WTC11 (cell line): ENCODE results near the gene DUSP3. TPM values are rescaled to one million over a fixed set of nuclear protein-coding genes. Genes with fewer than 3 reads are reported as not detected.
A peak's percentile ranks its signal among the peaks of the same experiment; 100 is the strongest.

Source experiments
- ATAC-seq: fragments of 200-7000 bp; cut with Tn5 transposase; 2 replicates; pipeline ENCODE4 v1.10.0; 2021; ENCODE audit warnings: mild to moderate bottlenecking, moderate library complexity
- CTCF ChIA-PET: fragments of 300-600 bp; sonication (Branson Sonifier 250); formaldehyde crosslinking; loops from one replicate; lab custom pipeline; 2021; ENCODE audit warnings: antibody characterized with exemption; lab: Charles Lee
- POLR2A ChIA-PET: fragments of 350-600 bp; sonication (Branson Sonifier 250); formaldehyde crosslinking; loops from one replicate; lab custom pipeline; 2021; ENCODE audit warnings: antibody characterized with exemption; lab: Charles Lee
- DNase-seq: peaks from one replicate; pipeline ENCODE4 v3.0.0; 2021; ENCODE audit warnings: low spot score
- H3K27ac Mint-ChIP-seq: 2 replicates; pipeline ENCODE4 v1.8.0; 2021; ENCODE audit warnings: mixed read lengths
- H3K27me3 Mint-ChIP-seq: 2 replicates; pipeline ENCODE4 v1.8.0; 2021; ENCODE audit warnings: low read depth, mild to moderate bottlenecking, moderate library complexity, mixed read lengths
- H3K36me3 Mint-ChIP-seq: 2 replicates; pipeline ENCODE4 v1.8.0; 2021; ENCODE audit warnings: mixed read lengths
- H3K4me1 Mint-ChIP-seq: 2 replicates; pipeline ENCODE4 v1.8.0; 2022; ENCODE audit warnings: mixed read lengths
- H3K4me3 Mint-ChIP-seq: 2 replicates; pipeline ENCODE4 v1.8.0; 2021; ENCODE audit warnings: mild to moderate bottlenecking, moderate library complexity, mixed read lengths
- H3K9me3 Mint-ChIP-seq: 2 replicates; pipeline ENCODE4 v1.8.0; 2021; ENCODE audit warnings: mixed read lengths
- ATF2 ChIP-seq: sonication (generic); formaldehyde crosslinking; IDR thresholded peaks from 2 replicates; pipeline ENCODE4 v1.8.1; 2022; ENCODE audit warnings: low read depth, missing genetic modification reagents, borderline replicate concordance
- ATF3 ChIP-seq: sonication (generic); formaldehyde crosslinking; conservative IDR thresholded peaks from 2 replicates; pipeline ENCODE4 v1.8.1; 2022; ENCODE audit warnings: mild to moderate bottlenecking, missing genetic modification reagents
- E2F1 ChIP-seq: sonication (generic); formaldehyde crosslinking; IDR thresholded peaks from 2 replicates; pipeline ENCODE4 v1.8.0; 2022; ENCODE audit warnings: mild to moderate bottlenecking, missing genetic modification reagents
- E2F4 ChIP-seq: sonication (generic); formaldehyde crosslinking; IDR thresholded peaks from 2 replicates; pipeline ENCODE4 v1.8.1; 2022; ENCODE audit warnings: low read depth, mild to moderate bottlenecking, moderate library complexity, missing genetic modification reagents, borderline replicate concordance
- FOXP4 ChIP-seq: sonication (generic); formaldehyde crosslinking; IDR thresholded peaks from 2 replicates; pipeline ENCODE4 v1.8.0; 2022; ENCODE audit warnings: mild to moderate bottlenecking, missing genetic modification reagents
- GABPB1 ChIP-seq: sonication (generic); formaldehyde crosslinking; IDR thresholded peaks from 2 replicates; pipeline ENCODE4 v1.8.1; 2023; ENCODE audit warnings: mild to moderate bottlenecking, missing genetic modification reagents
- GRHL2 ChIP-seq: fragments of 250-450 bp; sonication (Bioruptor Pico); IDR thresholded peaks from 2 replicates; pipeline ENCODE4 v1.8.0; 2022; ENCODE audit warnings: mild to moderate bottlenecking, moderate library complexity; ENCODE audit not compliant: insufficient replicate concordance, severe bottlenecking
- HMGXB4 ChIP-seq: sonication (generic); formaldehyde crosslinking; IDR thresholded peaks from 2 replicates; pipeline ENCODE4 v1.8.1; 2023; ENCODE audit warnings: mild to moderate bottlenecking, moderate library complexity, missing genetic modification reagents
- MXD4 ChIP-seq: fragments of 250-450 bp; sonication (Bioruptor Pico); IDR thresholded peaks from 2 replicates; pipeline ENCODE4 v1.8.0; 2021; ENCODE audit warnings: mild to moderate bottlenecking, moderate library complexity, borderline replicate concordance
- MYBL2 ChIP-seq: sonication (generic); formaldehyde crosslinking; IDR thresholded peaks from 2 replicates; pipeline ENCODE4 v1.8.1; 2023; ENCODE audit warnings: mild to moderate bottlenecking, moderate library complexity, missing genetic modification reagents
- PRDM15 ChIP-seq: sonication (generic); formaldehyde crosslinking; IDR thresholded peaks from 2 replicates; pipeline ENCODE4 v1.8.0; 2022; ENCODE audit warnings: missing genetic modification reagents
- SMAD3 ChIP-seq: sonication (generic); formaldehyde crosslinking; IDR thresholded peaks from 2 replicates; pipeline ENCODE4 v1.8.0; 2022; ENCODE audit warnings: missing genetic modification reagents, mild to moderate bottlenecking, borderline replicate concordance
- SP1 ChIP-seq: sonication (generic); formaldehyde crosslinking; conservative IDR thresholded peaks from 2 replicates; pipeline ENCODE4 v1.8.1; 2022; ENCODE audit warnings: missing genetic modification reagents
- TEAD1 ChIP-seq: sonication (generic); formaldehyde crosslinking; IDR thresholded peaks from 2 replicates; pipeline ENCODE4 v1.8.0; 2022; ENCODE audit warnings: mild to moderate bottlenecking, missing genetic modification reagents
- total RNA-seq: library from RNA; stranded (reverse); gene quantifications from 3 replicates; pipeline ENCODE4 v1.2.3, GENCODE V29; 2021

Gene DUSP3
- total RNA-seq, 1 experiment from 2014 or later, result 31.5 TPM

- DNase-seq (no peak), ATAC-seq (no peak; the same call in 1 of the 2 replicates)
- H3K27ac Mint-ChIP-seq, result peak overlapping the region; percentile 32; the same call in 1 of the 2 replicates
- peaks cover 16% of the 10 kb centered on the region for H3K4me1 Mint-ChIP-seq
- H3K27me3 Mint-ChIP-seq, result no peaks in the 10 kb centered on the region
- TF ChIP-seq GABPB1 (CRISPR knock-in tag), result no peak
- H3K9me3 Mint-ChIP-seq, result peaks cover 23% of the 10 kb centered on the region
- ChIA-PET POLR2A (no interaction called here), CTCF (interaction anchor here (0.8 to 1.3 kb wide), 3 partner anchors 23 to 174 kb away, joined by 3 to 5 read pairs (median 3); no protein-coding TSS in a partner anchor)
- peaks cover 18% of the 10 kb centered on the region for H3K36me3 Mint-ChIP-seq
- H3K4me3 Mint-ChIP-seq, result no peak overlapping the region
These were observed 42.4 kb downstream of the DUSP3 start for GRCh38 chr17:43736389-43736788.

GRCh38 chr17:43734376-43734775, 44.4 kb downstream of the DUSP3 start:
- H3K27me3 Mint-ChIP-seq, result peaks cover 3% of the 10 kb centered on the region
- H3K4me3 Mint-ChIP-seq, result no peak overlapping the region
- POLR2A ChIA-PET, result no interaction called here
- H3K27ac Mint-ChIP-seq, result no peak overlapping the region
- no peak for DNase-seq
- TF ChIP-seq MYBL2 (CRISPR knock-in tag) (no peak), GRHL2 (CRISPR knock-in tag) (no peak), HMGXB4 (CRISPR knock-in tag) (no peak), ATF2 (CRISPR knock-in tag) (no peak), PRDM15 (CRISPR knock-in tag) (no peak), SMAD3 (CRISPR knock-in tag) (no peak), FOXP4 (CRISPR knock-in tag) (no peak), SP1 (CRISPR knock-in tag) (no peak), TEAD1 (CRISPR knock-in tag) (no peak), E2F4 (no peak), MXD4 (CRISPR knock-in tag) (no peak), ATF3 (no peak), E2F1 (CRISPR knock-in tag) (no peak)
- H3K36me3 Mint-ChIP-seq, result peaks cover 22% of the 10 kb centered on the region
- no peak for ATAC-seq
- peaks cover 20% of the 10 kb centered on the region for H3K4me1 Mint-ChIP-seq
- CTCF ChIA-PET, result no interaction called here
- peaks cover 38% of the 10 kb centered on the region for H3K9me3 Mint-ChIP-seq
